Measurements from ENCODE around the gene RFXAP.

DNA sequence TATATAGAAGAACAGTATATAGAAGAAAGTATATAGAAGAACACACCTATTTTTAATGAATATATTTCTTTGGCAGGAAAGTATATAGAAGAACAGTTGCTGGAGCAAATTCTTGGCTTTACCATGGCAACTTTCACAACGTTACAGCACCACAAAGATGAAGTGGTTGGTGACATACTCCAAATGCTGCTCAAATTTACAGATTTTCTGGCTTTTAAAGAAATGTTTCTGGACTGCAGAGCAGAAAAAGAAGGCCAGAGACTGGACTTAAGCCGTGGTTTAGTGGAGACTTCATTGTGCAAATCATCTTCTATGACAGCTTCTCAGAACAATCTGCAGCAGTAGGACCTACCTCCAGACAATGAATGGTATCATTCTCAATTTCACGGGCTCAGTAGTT, 24.3 kb upstream of the RFXAP start:
- TF ChIP-seq, protein P1, sequence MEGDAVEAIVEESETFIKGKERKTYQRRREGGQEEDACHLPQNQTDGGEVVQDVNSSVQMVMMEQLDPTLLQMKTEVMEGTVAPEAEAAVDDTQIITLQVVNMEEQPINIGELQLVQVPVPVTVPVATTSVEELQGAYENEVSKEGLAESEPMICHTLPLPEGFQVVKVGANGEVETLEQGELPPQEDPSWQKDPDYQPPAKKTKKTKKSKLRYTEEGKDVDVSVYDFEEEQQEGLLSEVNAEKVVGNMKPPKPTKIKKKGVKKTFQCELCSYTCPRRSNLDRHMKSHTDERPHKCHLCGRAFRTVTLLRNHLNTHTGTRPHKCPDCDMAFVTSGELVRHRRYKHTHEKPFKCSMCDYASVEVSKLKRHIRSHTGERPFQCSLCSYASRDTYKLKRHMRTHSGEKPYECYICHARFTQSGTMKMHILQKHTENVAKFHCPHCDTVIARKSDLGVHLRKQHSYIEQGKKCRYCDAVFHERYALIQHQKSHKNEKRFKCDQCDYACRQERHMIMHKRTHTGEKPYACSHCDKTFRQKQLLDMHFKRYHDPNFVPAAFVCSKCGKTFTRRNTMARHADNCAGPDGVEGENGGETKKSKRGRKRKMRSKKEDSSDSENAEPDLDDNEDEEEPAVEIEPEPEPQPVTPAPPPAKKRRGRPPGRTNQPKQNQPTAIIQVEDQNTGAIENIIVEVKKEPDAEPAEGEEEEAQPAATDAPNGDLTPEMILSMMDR (IDR thresholded peaks at IDR 0.05; ENCODE audit: low read depth, low read length, poor library complexity, severe bottlenecking), result no peak
- no peak for TF ChIP-seq EZH2phosphoT487 (IDR thresholded peaks at IDR 0.05; ENCODE audit: borderline replicate concordance, low read length)
